Naive B cell (primary cell): Measurements from ENCODE around the gene NPTXR. TPM values are rescaled to one million over a fixed set of nuclear protein-coding genes. Genes with fewer than 3 reads are reported as not detected.
A peak's percentile ranks its signal among the peaks of the same experiment; 100 is the strongest.

Experiments
- ATAC-seq, 2 donors: fragments of 150-1000 bp; cut with Tn5 transposase; 2 replicates each; pipeline ENCODE4 v1.10.0; 2021; ENCODE audit warnings: low read depth in 2 of 2, mild to moderate bottlenecking in 2 of 2, moderate library complexity in 2 of 2
- DNase-seq: peaks from one replicate; pipeline ENCODE4 v3.0.0; 2022
- H3K27ac Mint-ChIP-seq, 6 donors: one replicate each; pipeline ENCODE4 v1.8.0; 2020 to 2022; ENCODE audit warnings: mild to moderate bottlenecking in 6 of 6, mixed read lengths in 6 of 6, moderate library complexity in 5 of 6, inconsistent platforms in 2 of 6
- H3K27me3 Mint-ChIP-seq, 3 donors: one replicate each; pipeline ENCODE4 v1.8.0; 2021 to 2022; ENCODE audit warnings: mixed read lengths in 3 of 3, mild to moderate bottlenecking in 1 of 3
- H3K36me3 Mint-ChIP-seq, 2 donors: one replicate each; pipeline ENCODE4 v1.8.0; 2020 to 2022; ENCODE audit warnings: mixed read lengths in 2 of 2, inconsistent platforms in 1 of 2, mild to moderate bottlenecking in 1 of 2
- H3K4me1 Mint-ChIP-seq, 3 donors: one replicate each; pipeline ENCODE4 v1.8.0; 2020 to 2022; ENCODE audit warnings: mixed read lengths in 3 of 3, inconsistent platforms in 1 of 3, mild to moderate bottlenecking in 1 of 3, moderate library complexity in 1 of 3
- H3K4me3 Mint-ChIP-seq, 8 donors: one replicate each; pipeline ENCODE4 v1.8.0; 2020 to 2022; ENCODE audit warnings: mild to moderate bottlenecking in 8 of 8, mixed read lengths in 8 of 8, moderate library complexity in 8 of 8, inconsistent platforms in 2 of 8
- H3K9me3 Mint-ChIP-seq, 7 donors: one replicate each; pipeline ENCODE4 v1.8.0; 2020 to 2022; ENCODE audit warnings: mixed read lengths in 7 of 7, mild to moderate bottlenecking in 5 of 7, inconsistent platforms in 2 of 7, moderate library complexity in 1 of 7
- polyA plus RNA-seq, 6 donors: library from polyadenylated mRNA; unstranded; fragments of 300-500 nt; fragmentation: Illumina TruSeq; gene quantifications; one replicate each; pipeline ENCODE4 v1.2.3, GENCODE V29; 2021; ENCODE audit warnings: low read depth in 6 of 6

Gene NPTXR
- polyA plus RNA-seq, 6 donors from 2014 or later = 0.05 to 0.17 (median 0.11) TPM; not detected in 3

DNA sequence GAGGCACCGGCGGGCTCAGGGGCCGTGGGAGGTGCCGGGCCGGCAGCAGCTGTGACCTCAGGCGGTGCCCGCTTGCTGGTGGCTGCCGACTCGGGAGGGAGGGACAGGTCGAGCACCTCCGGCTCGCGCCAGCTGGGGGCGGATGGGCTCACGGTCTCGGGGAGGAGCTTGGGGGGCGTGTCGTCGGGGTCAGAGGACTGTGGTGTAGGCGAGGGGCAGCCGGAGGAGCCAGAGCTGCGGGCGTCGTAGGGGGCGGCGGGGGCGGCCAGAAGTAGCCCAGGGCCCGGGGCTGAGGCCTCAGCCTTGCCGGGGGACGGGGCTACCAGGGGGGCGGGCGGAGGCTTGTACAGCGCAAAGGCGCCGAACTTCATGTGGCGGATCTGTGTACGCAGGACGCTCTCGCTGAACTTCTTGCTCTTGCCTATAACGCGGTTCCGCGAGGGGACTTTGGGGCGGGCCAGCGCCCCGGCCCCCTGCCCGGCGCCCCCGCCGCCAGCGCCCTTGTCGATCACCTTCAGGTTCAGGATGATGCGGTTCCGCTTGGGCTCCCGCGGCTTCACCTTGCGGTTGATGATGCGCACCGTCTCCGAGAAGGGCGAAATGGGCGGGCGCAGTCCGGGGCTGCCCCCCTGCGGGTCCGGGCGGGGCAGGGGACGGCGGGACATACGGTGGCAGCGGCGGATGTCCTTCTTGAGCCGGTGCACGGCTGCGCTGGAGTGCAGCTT lies 22.7 kb upstream of the NPTXR start:
- H3K27ac Mint-ChIP-seq = no peak overlapping the region
- peaks cover 33 to 39% (median 36%) of the 10 kb centered on the region in 3 donors for H3K4me1 Mint-ChIP-seq
- no peaks in the 10 kb centered on the region for H3K36me3 Mint-ChIP-seq
- H3K27me3 Mint-ChIP-seq = no peaks in the 10 kb centered on the region
- no peaks in the 10 kb centered on the region for H3K9me3 Mint-ChIP-seq
- ATAC-seq = no peak
- no peak overlapping the region for H3K4me3 Mint-ChIP-seq
- no peak for DNase-seq

- ATAC-seq = no peak
- DNase-seq = no peak
- Mint-ChIP-seq H3K27me3 (no peaks in the 10 kb centered on the region), H3K4me1 (peaks cover 30 to 34% (median 34%) of the 10 kb centered on the region in 3 donors), H3K36me3 (no peaks in the 10 kb centered on the region), H3K4me3 (no peak overlapping the region), H3K27ac (no peak overlapping the region), H3K9me3 (no peaks in the 10 kb centered on the region)
These were observed 22.2 kb upstream of the NPTXR start for GRCh38 chr22:38866024-38866398.

GRCh38 chr22:38865201-38866023 lies 21.6 kb upstream of the NPTXR start:
- Mint-ChIP-seq H3K4me3 (no peak overlapping the region), H3K4me1 (peaks cover 24 to 28% (median 28%) of the 10 kb centered on the region in 3 donors), H3K27ac (peak overlapping the region in 1 of 6 donors; percentile 14), H3K9me3 (no peaks in the 10 kb centered on the region), H3K27me3 (no peaks in the 10 kb centered on the region), H3K36me3 (no peaks in the 10 kb centered on the region)
- ATAC-seq = no peak
- DNase-seq = no peak

DNA sequence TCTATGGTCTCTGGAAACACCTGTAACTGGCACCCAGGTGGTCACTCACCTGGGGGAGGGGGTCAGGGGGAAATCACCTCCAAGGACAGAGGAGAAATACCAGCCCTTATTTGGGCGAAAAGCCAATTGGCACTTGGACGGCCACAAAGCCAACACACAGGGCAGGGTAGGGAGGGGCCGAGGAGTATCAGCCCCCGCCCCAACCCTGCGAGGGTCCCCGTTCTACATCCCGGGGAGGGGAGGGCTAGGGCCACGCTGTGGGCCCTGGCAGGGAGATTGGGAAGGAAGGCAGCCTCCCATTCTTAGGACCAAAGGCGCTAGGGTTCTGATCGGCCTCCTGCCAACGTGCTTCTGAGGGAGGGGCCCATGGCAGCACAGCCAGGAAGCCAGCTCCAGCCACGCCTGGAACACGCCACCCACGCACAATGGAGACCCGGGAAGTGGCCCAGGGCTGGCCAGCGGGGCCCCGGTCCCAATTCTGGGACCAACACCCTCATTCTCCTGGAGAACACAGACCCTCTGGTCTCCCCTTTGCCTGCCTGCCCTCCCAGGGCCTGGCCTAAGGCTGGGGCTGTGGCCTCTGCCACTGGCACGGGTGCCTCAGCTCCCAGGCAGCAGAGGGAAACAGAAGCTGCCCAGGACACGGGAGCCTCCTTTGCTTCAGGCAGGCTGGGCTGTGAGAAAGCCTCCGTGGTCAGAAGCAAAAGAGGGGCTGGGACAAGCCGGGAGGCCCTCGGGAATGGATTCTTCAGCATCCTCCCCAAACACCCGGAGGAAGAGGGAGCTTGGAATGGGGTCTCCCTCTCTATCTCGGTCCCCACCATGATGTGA lies 20.7 kb upstream of the NPTXR start:
- no peaks in the 10 kb centered on the region for H3K9me3 Mint-ChIP-seq
- H3K4me1 Mint-ChIP-seq = peaks cover 20 to 22% (median 22%) of the 10 kb centered on the region in 3 donors
- no peaks in the 10 kb centered on the region for H3K27me3 Mint-ChIP-seq
- H3K36me3 Mint-ChIP-seq = no peaks in the 10 kb centered on the region
- no peak overlapping the region for H3K4me3 Mint-ChIP-seq
- peak overlapping the region in 1 of 6 donors; percentile 65 for H3K27ac Mint-ChIP-seq
- ATAC-seq (no peak), DNase-seq (no peak)

DNA sequence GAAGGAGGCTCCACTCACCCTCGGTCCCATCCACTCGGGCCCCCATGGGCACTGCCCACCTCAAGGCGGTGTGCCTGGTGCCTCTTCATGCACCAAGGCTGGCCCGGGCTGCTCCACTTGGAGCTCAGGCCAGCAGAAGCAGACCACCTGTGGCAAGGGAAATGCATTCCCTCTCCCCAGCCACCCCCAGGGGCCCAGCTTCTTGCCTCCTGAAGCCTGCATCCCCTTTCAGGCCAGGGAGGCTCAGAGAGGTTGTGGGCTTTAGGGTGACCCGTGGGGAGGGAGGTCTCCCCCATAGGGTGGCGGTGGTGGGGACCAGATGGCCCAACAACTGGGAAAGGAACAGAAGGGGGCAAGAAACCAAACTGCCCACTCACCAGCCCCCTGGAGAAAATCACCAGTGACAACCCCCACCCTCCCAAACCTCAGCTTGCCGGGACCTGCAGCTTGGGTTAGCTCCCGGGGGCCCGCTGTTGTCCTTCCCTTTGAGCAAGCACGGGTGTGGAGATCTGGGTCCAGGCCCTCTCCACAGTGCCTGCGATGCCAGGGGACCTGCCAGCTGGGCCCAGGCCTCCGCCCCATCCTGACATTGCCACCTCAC lies 19.8 kb upstream of the NPTXR start:
- H3K27me3 Mint-ChIP-seq = peaks cover 0 to under 1% (median 0%) of the 10 kb centered on the region in 3 donors
- peak overlapping the region in 1 of 8 donors; percentile 66 for H3K4me3 Mint-ChIP-seq
- H3K27ac Mint-ChIP-seq = peak overlapping the region in 1 of 6 donors; percentile 65

DNA sequence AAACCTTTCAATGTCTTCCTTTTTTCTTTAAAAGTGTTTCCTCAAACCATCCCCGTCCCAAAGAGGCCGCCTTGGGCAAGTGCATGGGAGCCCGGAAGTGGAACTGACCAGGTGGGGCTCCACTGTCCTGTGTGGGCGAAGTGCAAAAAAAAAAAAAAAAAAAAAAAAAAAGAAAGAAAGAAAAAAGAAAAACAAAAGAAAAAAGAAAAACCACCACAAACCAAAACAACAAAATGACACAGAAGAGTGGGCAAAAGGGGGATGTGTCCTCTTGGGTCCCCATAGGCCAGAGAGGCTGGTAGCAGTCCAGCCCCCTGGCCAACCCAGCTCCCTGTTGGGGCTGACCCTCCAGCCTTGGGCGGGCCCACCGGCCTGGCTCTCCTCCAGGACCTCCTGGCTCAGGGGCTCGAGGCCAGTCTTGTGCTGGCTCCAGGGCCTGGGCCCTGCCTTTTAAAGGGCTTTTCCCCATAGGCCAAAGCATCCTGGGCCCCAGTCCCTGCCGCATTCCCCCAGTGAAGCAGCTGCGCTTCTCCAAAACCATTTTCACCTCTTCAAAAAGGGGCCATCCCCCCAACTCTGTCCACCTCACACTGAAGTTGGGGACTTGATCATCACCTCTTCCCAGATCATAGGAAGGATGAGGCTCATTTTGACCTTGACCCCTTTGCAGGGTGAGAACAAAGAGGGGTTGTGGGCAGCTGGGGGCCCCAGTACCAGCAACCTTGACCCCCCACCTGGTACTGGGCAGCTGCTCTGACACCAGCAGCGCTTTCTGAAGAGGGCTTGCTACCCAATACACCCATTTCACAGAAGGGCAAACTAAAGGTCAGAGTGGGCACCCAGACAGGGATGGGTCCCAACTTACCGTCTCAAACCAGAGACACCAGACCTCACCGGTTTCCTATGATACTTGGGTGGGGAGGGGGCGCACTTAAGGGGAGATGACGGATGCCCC lies 18.8 kb upstream of the NPTXR start:
- H3K4me1 Mint-ChIP-seq = peaks cover 8 to 14% (median 12%) of the 10 kb centered on the region in 3 donors
- DNase-seq (no peak), ATAC-seq (no peak)
- peaks cover 0 to 7% (median 0%) of the 10 kb centered on the region in 3 donors for H3K27me3 Mint-ChIP-seq
- peak overlapping the region in 2 of 6 donors; percentile 34 to 67 for H3K27ac Mint-ChIP-seq
- no peaks in the 10 kb centered on the region for H3K36me3 Mint-ChIP-seq
- no peaks in the 10 kb centered on the region for H3K9me3 Mint-ChIP-seq
- no peak overlapping the region for H3K4me3 Mint-ChIP-seq

More for the DNA sequence above, 19.8 kb upstream of the NPTXR start:
- Mint-ChIP-seq H3K4me1 (peaks cover 11 to 22% (median 20%) of the 10 kb centered on the region in 3 donors), H3K9me3 (no peaks in the 10 kb centered on the region), H3K36me3 (no peaks in the 10 kb centered on the region)
- DNase-seq = no peak
- no peak for ATAC-seq

GRCh38 chr22:38861927-38862326 lies 18.1 kb upstream of the NPTXR start:
- ATAC-seq = no peak
- Mint-ChIP-seq H3K36me3 (no peaks in the 10 kb centered on the region), H3K4me3 (no peak overlapping the region), H3K9me3 (no peaks in the 10 kb centered on the region), H3K4me1 (peaks cover 8 to 14% (median 10%) of the 10 kb centered on the region in 3 donors), H3K27ac (peak overlapping the region in 1 of 6 donors; percentile 54), H3K27me3 (peaks cover 0 to 10% (median 0%) of the 10 kb centered on the region in 3 donors)
- no peak for DNase-seq

GRCh38 chr22:38861170-38861876 lies 17.5 kb upstream of the NPTXR start:
- no peak for DNase-seq
- no peak for ATAC-seq
- H3K4me1 Mint-ChIP-seq = peaks cover 8 to 14% (median 10%) of the 10 kb centered on the region in 3 donors
- H3K27ac Mint-ChIP-seq = peak overlapping the region in 1 of 6 donors; percentile 73
- H3K9me3 Mint-ChIP-seq = no peaks in the 10 kb centered on the region
- no peaks in the 10 kb centered on the region for H3K36me3 Mint-ChIP-seq
- H3K27me3 Mint-ChIP-seq = peaks cover 0 to 16% (median 0%) of the 10 kb centered on the region in 3 donors
- H3K4me3 Mint-ChIP-seq = no peak overlapping the region

DNA sequence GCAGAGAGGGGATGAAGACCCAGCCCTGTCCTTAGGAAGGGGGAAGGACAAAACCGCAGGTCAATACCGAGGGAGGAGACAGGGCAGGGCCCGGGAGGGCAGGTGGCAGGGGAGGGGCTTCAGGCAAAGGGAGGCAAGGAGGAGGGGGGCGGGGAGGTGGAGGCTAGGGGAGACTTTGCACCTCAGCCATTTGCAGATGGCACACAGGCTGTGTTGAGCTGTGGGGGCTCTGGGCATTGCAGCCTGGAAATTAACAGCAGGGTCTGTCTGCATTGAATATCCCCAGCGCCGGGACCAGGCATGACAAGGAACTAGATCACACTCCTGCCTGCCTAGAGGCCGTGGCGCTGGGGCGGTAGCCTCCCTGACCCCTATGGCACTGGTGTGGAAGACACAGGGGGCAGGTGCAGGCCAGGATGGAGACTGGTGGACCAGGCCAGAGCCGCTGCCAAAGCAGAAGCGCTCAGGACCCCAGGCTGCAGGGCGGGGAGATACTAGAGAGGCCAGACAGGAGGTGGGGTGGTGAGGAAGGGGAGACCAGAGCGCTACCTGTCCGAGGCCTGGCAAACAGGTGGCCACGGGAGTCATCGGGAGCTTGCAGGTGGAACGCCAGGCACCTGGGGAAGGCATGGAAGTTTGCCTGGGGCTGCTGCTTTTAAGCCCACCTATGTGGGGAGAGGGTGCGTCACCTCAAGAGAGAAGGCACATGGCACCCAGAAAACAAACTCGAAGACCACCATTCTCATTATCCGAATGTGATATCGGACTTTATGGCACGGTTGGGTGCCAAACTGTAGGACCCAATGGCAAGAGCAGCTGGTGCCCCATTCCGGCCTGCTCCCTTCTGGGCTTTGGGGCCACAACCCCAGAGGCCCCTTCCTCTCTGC lies 16.7 kb upstream of the NPTXR start:
- no peaks in the 10 kb centered on the region for H3K9me3 Mint-ChIP-seq
- peaks cover 2 to 24% (median 2%) of the 10 kb centered on the region in 3 donors for H3K27me3 Mint-ChIP-seq
- peak overlapping the region in 2 of 6 donors; percentile 83 to 93 for H3K27ac Mint-ChIP-seq
- no peak for ATAC-seq
- H3K4me1 Mint-ChIP-seq = peaks cover 4 to 14% (median 6%) of the 10 kb centered on the region in 3 donors
- no peak for DNase-seq
- H3K36me3 Mint-ChIP-seq = no peaks in the 10 kb centered on the region
- no peak overlapping the region for H3K4me3 Mint-ChIP-seq

- peak overlapping the region in 1 of 6 donors; percentile 93 for H3K27ac Mint-ChIP-seq
These were observed 15.9 kb upstream of the NPTXR start for GRCh38 chr22:38859581-38860282.

More at GRCh38 chr22:38859581-38860282, 15.9 kb upstream of the NPTXR start:
- peaks cover 6 to 30% (median 8%) of the 10 kb centered on the region in 3 donors for H3K27me3 Mint-ChIP-seq
- H3K36me3 Mint-ChIP-seq = no peaks in the 10 kb centered on the region
- ATAC-seq (no peak), DNase-seq (no peak)
- peaks cover 3 to 14% (median 4%) of the 10 kb centered on the region in 3 donors for H3K4me1 Mint-ChIP-seq
- no peak overlapping the region for H3K4me3 Mint-ChIP-seq
- no peaks in the 10 kb centered on the region for H3K9me3 Mint-ChIP-seq
